ENCODE results near the gene GATA6. TPM values are rescaled to one million over a fixed set of nuclear protein-coding genes. Genes with fewer than 3 reads are reported as not detected.

Gene GATA6
- total RNA-seq, 1 donor from 2014 or later = not detected

- intact Hi-C loops (cut with micrococcal nuclease) = no loop called here
- H3K9me3 Mint-ChIP-seq = peaks cover 8% of the 10 kb centered on the region
- no peaks in the 10 kb centered on the region for H3K4me1 Mint-ChIP-seq
- no peaks in the 10 kb centered on the region for H3K36me3 Mint-ChIP-seq (ENCODE audit: low read depth)
- no peak overlapping the region for H3K4me3 Mint-ChIP-seq
- H3K27me3 Mint-ChIP-seq = no peaks in the 10 kb centered on the region
- no peak for DNase-seq
- no peak overlapping the region for H3K27ac Mint-ChIP-seq
Measured at GRCh38 chr18:22238681-22239080, 69.3 kb downstream of the GATA6 start.

GRCh38 chr18:22241921-22242361, 72.6 kb downstream of the GATA6 start:
- Mint-ChIP-seq H3K9me3 (peaks cover 3% of the 10 kb centered on the region), H3K36me3 (ENCODE audit: low read depth) (no peaks in the 10 kb centered on the region), H3K4me3 (no peak overlapping the region), H3K27ac (no peak overlapping the region), H3K4me1 (no peaks in the 10 kb centered on the region), H3K27me3 (no peaks in the 10 kb centered on the region)
- no peak for DNase-seq
- intact Hi-C loops (cut with micrococcal nuclease) = loop anchor here (5.0 kb wide), 1 partner anchor 105 kb away; no protein-coding TSS in a partner anchor

DNA sequence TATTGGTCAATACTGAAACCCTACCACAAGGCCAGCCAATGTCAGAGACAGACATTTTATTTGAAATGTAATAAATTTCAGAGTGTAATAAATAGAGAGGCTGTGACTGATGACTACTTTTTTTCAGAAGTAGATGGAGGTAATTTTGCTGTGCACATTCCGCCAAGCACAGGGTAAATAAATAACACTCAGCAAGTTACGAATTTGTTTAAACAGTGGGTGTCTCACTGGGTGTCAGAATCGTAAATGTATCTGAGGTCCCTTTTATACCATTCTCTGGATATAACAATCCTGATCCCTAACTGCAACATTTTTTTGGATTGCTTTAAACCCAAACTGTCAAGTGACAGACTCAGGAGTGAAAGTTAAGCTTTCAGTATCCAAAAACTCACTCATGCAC, 74.1 kb downstream of the GATA6 start:
- Mint-ChIP-seq H3K27me3 (no peaks in the 10 kb centered on the region), H3K9me3 (no peaks in the 10 kb centered on the region), H3K36me3 (ENCODE audit: low read depth) (no peaks in the 10 kb centered on the region), H3K4me3 (no peak overlapping the region), H3K27ac (no peak overlapping the region), H3K4me1 (no peaks in the 10 kb centered on the region)
- DNase-seq = no peak
- intact Hi-C loops (cut with micrococcal nuclease) = loop anchor here (5.0 kb wide), 1 partner anchor 104 kb away; no protein-coding TSS in a partner anchor

DNA sequence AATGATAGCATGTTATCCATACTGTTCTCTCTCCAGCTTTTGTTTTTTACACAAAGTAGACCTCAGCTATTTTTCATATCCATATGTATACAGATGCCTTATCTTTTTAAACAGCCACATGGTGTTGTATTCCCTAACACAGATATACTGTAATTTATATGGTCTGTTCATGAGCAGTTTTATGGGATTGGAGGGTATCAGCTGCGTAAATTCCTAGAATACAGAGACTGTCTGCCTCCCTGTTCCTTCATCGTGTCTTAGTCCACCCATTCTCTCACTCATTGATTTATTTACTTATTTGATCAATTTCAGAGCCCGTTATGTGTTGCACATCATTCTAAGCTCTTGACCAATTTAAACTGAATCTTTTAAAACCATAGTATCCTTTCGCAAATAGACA, 80.6 kb downstream of the GATA6 start:
- Mint-ChIP-seq H3K4me3 (no peak overlapping the region), H3K36me3 (ENCODE audit: low read depth) (no peaks in the 10 kb centered on the region), H3K27ac (no peak overlapping the region), H3K9me3 (no peaks in the 10 kb centered on the region), H3K4me1 (no peaks in the 10 kb centered on the region), H3K27me3 (no peaks in the 10 kb centered on the region)
- DNase-seq = no peak
- intact Hi-C loops (cut with micrococcal nuclease) = no loop called here

GRCh38 chr18:22250591-22250996, 81.2 kb downstream of the GATA6 start:
- intact Hi-C loops (cut with micrococcal nuclease) = no loop called here
- no peak overlapping the region for H3K27ac Mint-ChIP-seq
- H3K9me3 Mint-ChIP-seq = no peaks in the 10 kb centered on the region
- H3K36me3 Mint-ChIP-seq (ENCODE audit: low read depth) = no peaks in the 10 kb centered on the region
- no peaks in the 10 kb centered on the region for H3K27me3 Mint-ChIP-seq
- H3K4me3 Mint-ChIP-seq = no peak overlapping the region
- H3K4me1 Mint-ChIP-seq = no peaks in the 10 kb centered on the region
- DNase-seq = no peak

Other genes with a start within 250 kb of the GATA6 start
- gene CTAGE1, start 248.3 kb downstream of the GATA6 start, total RNA-seq = not detected in 2 replicates

All from activated CD4-positive, alpha-beta T cell treated with anti-CD3 and anti-CD28 coated beads, Interleukin-2, amount 10 ng/mL, durations not matched to agents 24 days and 14 days (primary cell).